GM21528 (cell line): ENCODE measurements around the gene TLE4.

Experiments used
- ATAC-seq: cut with Tn5 transposase; IDR thresholded peaks from one replicate; pipeline ENCODE4 v1.9.1; 2021; ENCODE audit warnings: mild to moderate bottlenecking, moderate library complexity; ENCODE audit not compliant: unreplicated experiment, low FRiP score

TLE4 gene

GRCh38 chr9:79570448-79571308, 1.1 kb upstream of the TLE4 start:
- ATAC-seq, result no peak

- no peak for ATAC-seq
These were observed 355 bp downstream of the TLE4 start for GRCh38 chr9:79572032-79572607.

GRCh38 chr9:79572608-79573411, 1.0 kb downstream of the TLE4 start:
- ATAC-seq, result no peak

GRCh38 chr9:79573412-79573923, 1.7 kb downstream of the TLE4 start:
- no peak for ATAC-seq

GRCh38 chr9:79574136-79574535, 2.4 kb downstream of the TLE4 start:
- no peak for ATAC-seq

GRCh38 chr9:79574781-79575180, 3.0 kb downstream of the TLE4 start:
- no peak for ATAC-seq

- no peak for ATAC-seq
These were observed 3.8 kb downstream of the TLE4 start for GRCh38 chr9:79575547-79575946.

GRCh38 chr9:79577969-79578723, 6.4 kb downstream of the TLE4 start:
- ATAC-seq, result no peak

- ATAC-seq, result no peak
These were observed 7.1 kb downstream of the TLE4 start for GRCh38 chr9:79578891-79579290.

- ATAC-seq, result no peak
These were observed 7.9 kb downstream of the TLE4 start for GRCh38 chr9:79579624-79580023.

GRCh38 chr9:79580055-79580454, 8.3 kb downstream of the TLE4 start:
- no peak for ATAC-seq

- ATAC-seq, result no peak
These were observed 9.6 kb downstream of the TLE4 start for GRCh38 chr9:79581388-79581787.

- ATAC-seq, result no peak
These were observed 10.0 kb downstream of the TLE4 start for GRCh38 chr9:79581794-79582193.

- ATAC-seq, result peak; percentile 78
These were observed 12.3 kb downstream of the TLE4 start for GRCh38 chr9:79583952-79584654.

- ATAC-seq, result no peak
These were observed 12.9 kb downstream of the TLE4 start for GRCh38 chr9:79584655-79584982.

- no peak for ATAC-seq
These were observed 16.9 kb downstream of the TLE4 start for GRCh38 chr9:79588488-79589223.

GRCh38 chr9:79591458-79591857, 19.7 kb downstream of the TLE4 start:
- ATAC-seq, result no peak

- no peak for ATAC-seq
These were observed 21.1 kb downstream of the TLE4 start for GRCh38 chr9:79592726-79593493.
